DOHH2 (cell line): ENCODE data around the gene CCDC102A.

Experiments
- H3F3A ChIP-seq: fragments of 200-600 bp; sonication (generic), shearing (Covaris generic); 2 replicates; pipeline ENCODE4 v1.6.0; 2016; ENCODE audit warnings: antibody characterized with exemption, mild to moderate bottlenecking; ENCODE audit not compliant: control insufficient read depth, insufficient read depth
- H3K27ac ChIP-seq: fragments of 200-600 bp; sonication (generic); 2 replicates; pipeline ENCODE4 v1.5.1; 2014; ENCODE audit warnings: low read depth, mild to moderate bottlenecking, low read length, moderate library complexity
- H3K27me3 ChIP-seq: fragments of 200-600 bp; sonication (generic); 2 replicates; pipeline ENCODE4 v1.6.1; 2014; ENCODE audit warnings: mild to moderate bottlenecking, low read length, mixed read lengths; ENCODE audit not compliant: control insufficient read depth
- H3K36me3 ChIP-seq: fragments of 200-600 bp; sonication (generic); 2 replicates; pipeline ENCODE4 v1.6.1; 2014; ENCODE audit warnings: mild to moderate bottlenecking, low read length, moderate library complexity, mixed read lengths; ENCODE audit not compliant: control insufficient read depth
- H3K4me1 ChIP-seq: fragments of 200-600 bp; sonication (generic); 2 replicates; pipeline ENCODE4 v1.6.1; 2014; ENCODE audit warnings: mild to moderate bottlenecking, low read length, mixed read lengths; ENCODE audit not compliant: control insufficient read depth
- H3K4me2 ChIP-seq: fragments of 200-600 bp; sonication (generic); 2 replicates; pipeline ENCODE4 v1.6.0; 2014; ENCODE audit warnings: mild to moderate bottlenecking, low read length, moderate library complexity
- H3K4me3 ChIP-seq: fragments of 200-600 bp; sonication (generic); 2 replicates; pipeline ENCODE4 v1.5.1; 2014; ENCODE audit warnings: mild to moderate bottlenecking, low read length, mixed read lengths
- H3K79me2 ChIP-seq: fragments of 200-600 bp; sonication (generic); 2 replicates; pipeline ENCODE4 v1.6.1; 2014; ENCODE audit warnings: mild to moderate bottlenecking, low read length, mixed read lengths; ENCODE audit not compliant: control insufficient read depth
- H3K9me2 ChIP-seq: fragments of 200-600 bp; sonication (generic); replicated peaks from 2 replicates; pipeline ENCODE4 v1.6.1; 2014; ENCODE audit warnings: mild to moderate bottlenecking, low read length, mixed read lengths; ENCODE audit not compliant: control insufficient read depth
- H3K9me3 ChIP-seq: fragments of 200-600 bp; sonication (generic); 2 replicates; pipeline ENCODE4 v1.6.1; 2014; ENCODE audit warnings: antibody characterized with exemption, low read length, mixed read lengths; ENCODE audit not compliant: control insufficient read depth, insufficient read depth
- H4K20me1 ChIP-seq: fragments of 200-600 bp; sonication (generic); 2 replicates; pipeline ENCODE4 v1.6.0; 2014; ENCODE audit warnings: low read depth, mild to moderate bottlenecking, antibody characterized with exemption, low read length, moderate library complexity; ENCODE audit not compliant: control insufficient read depth, insufficient read depth
- CTCF ChIP-seq: fragments of 200-600 bp; sonication (generic); IDR thresholded peaks from one replicate; pipeline ENCODE4 v1.5.1; 2014; ENCODE audit warnings: antibody characterized with exemption, mild to moderate bottlenecking, low read depth, low read length; ENCODE audit not compliant: poor library complexity, severe bottlenecking
- EZH2phosphoT487 ChIP-seq: fragments of 200-600 bp; sonication (generic); IDR thresholded peaks from 2 replicates; pipeline ENCODE4 v1.6.1; 2017; ENCODE audit warnings: borderline replicate concordance, mild to moderate bottlenecking, antibody characterized with exemption, low read length, moderate library complexity, mixed read lengths

The CCDC102A gene

GRCh38 chr16:57578521-57579360, 42.4 kb upstream of the CCDC102A start:
- peaks cover 10% of the 10 kb centered on the region for H3K4me1 ChIP-seq
- no peak overlapping the region for H3K4me3 ChIP-seq
- no peaks in the 10 kb centered on the region for H3K36me3 ChIP-seq
- no peak overlapping the region for H3K4me2 ChIP-seq
- no peaks in the 10 kb centered on the region for H3F3A ChIP-seq
- H3K9me3 ChIP-seq, result no peaks in the 10 kb centered on the region
- H3K9me2 ChIP-seq, result no peaks in the 10 kb centered on the region
- no peaks in the 10 kb centered on the region for H4K20me1 ChIP-seq
- no peaks in the 10 kb centered on the region for H3K79me2 ChIP-seq
- TF ChIP-seq EZH2phosphoT487 (no peak), CTCF (no peak)
- no peak overlapping the region for H3K27ac ChIP-seq
- H3K27me3 ChIP-seq, result peaks cover 6% of the 10 kb centered on the region; the same call in 1 of the 2 replicates

- Histone ChIP-seq H3F3A (no peaks in the 10 kb centered on the region), H4K20me1 (no peaks in the 10 kb centered on the region), H3K9me2 (no peaks in the 10 kb centered on the region), H3K79me2 (no peaks in the 10 kb centered on the region), H3K27me3 (peaks cover 6% of the 10 kb centered on the region; the same call in 1 of the 2 replicates), H3K36me3 (no peaks in the 10 kb centered on the region), H3K4me1 (peaks cover 10% of the 10 kb centered on the region), H3K4me3 (no peak overlapping the region), H3K9me3 (no peaks in the 10 kb centered on the region), H3K27ac (no peak overlapping the region), H3K4me2 (no peak overlapping the region)
- TF ChIP-seq EZH2phosphoT487 (no peak), CTCF (no peak)
Measured at GRCh38 chr16:57577691-57578224, 41.4 kb upstream of the CCDC102A start.

GRCh38 chr16:57577214-57577613, 40.8 kb upstream of the CCDC102A start:
- H3K27ac ChIP-seq, result no peak overlapping the region
- TF ChIP-seq CTCF, result no peak
- no peak for TF ChIP-seq EZH2phosphoT487
- H3K36me3 ChIP-seq, result no peaks in the 10 kb centered on the region
- no peaks in the 10 kb centered on the region for H3F3A ChIP-seq
- no peaks in the 10 kb centered on the region for H4K20me1 ChIP-seq
- H3K9me2 ChIP-seq, result no peaks in the 10 kb centered on the region
- H3K4me1 ChIP-seq, result peaks cover 10% of the 10 kb centered on the region
- H3K27me3 ChIP-seq, result peaks cover 6% of the 10 kb centered on the region; the same call in 1 of the 2 replicates
- H3K79me2 ChIP-seq, result no peaks in the 10 kb centered on the region
- no peak overlapping the region for H3K4me2 ChIP-seq
- H3K4me3 ChIP-seq, result no peak overlapping the region
- no peaks in the 10 kb centered on the region for H3K9me3 ChIP-seq
